ENCODE results near the gene LITAFD.

The LITAFD gene

DNA sequence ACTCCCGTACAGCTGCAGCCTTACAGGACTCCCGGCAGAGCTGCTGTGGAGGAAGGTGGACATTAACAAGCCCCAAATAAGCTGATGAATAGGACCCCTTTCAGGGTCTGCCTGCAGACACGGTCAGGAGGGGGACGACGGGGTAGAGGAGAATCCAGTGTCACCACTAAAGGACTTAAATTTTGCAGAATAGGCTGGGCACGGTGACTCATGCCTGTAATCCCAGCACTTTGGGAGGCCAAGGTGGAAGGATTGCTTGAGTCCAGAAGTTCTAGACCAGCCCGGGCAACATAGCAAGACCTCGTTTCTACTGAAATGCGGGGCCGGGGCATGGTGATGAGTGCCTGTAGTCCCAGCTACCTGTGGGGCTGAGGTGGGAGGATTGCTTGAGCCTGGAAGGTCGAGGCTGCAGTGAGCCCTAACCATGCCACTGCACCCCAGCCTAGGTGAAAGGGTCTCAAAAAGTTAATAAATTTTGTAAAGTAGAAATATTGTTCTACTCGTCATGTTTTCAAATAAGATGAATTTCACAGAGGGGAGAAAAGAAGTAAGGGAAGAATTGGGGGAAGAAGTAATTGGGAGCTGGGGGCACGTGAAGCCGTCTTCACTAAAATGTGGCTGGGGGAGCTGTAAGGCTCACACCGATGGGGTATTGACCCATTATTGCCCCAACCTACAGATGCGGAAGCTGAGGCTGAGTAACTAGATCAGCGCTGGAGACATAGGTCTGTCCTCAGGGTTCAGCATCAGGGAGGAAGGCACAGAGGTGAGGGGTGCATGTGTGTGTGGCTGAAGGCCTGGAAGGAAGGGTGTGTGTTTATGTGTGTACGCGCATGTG is 4.7 kb downstream of the LITAFD start:
- Histone ChIP-seq H2BK120ac (ENCODE audit: low read depth, low read length) (no peak overlapping the region), H3K4ac (ENCODE audit: low read depth, low read length) (no peak overlapping the region), H3K36me3 (ENCODE audit: control insufficient read depth, insufficient read depth, low read length) (peaks cover 7% of the 10 kb centered on the region), H3K27ac (ENCODE audit: low read depth, low read length) (no peak overlapping the region), H3K9ac (ENCODE audit: low read length) (no peak overlapping the region), H3K4me3 (ENCODE audit: low read length) (no peak overlapping the region), H3K79me1 (ENCODE audit: low read length) (no peaks in the 10 kb centered on the region), H2AK5ac (ENCODE audit: low read length) (no peak overlapping the region), H3K4me2 (ENCODE audit: low read length) (no peak overlapping the region), H3K56ac (ENCODE audit: low read length) (no peak overlapping the region), H3K79me2 (ENCODE audit: control insufficient read depth, insufficient read depth, low read length) (no peaks in the 10 kb centered on the region), H4K5ac (ENCODE audit: low read length) (no peak overlapping the region), H3K18ac (ENCODE audit: low read length) (no peak overlapping the region), H2BK15ac (replicated peaks; ENCODE audit: low read depth) (no peak overlapping the region), H3K4me1 (ENCODE audit: control insufficient read depth, low read depth, low read length) (no peaks in the 10 kb centered on the region), H2BK5ac (ENCODE audit: low read length) (no peak overlapping the region), H4K8ac (ENCODE audit: low read depth, low read length) (no peak overlapping the region), H3K23ac (ENCODE audit: low read length) (no peak overlapping the region), H3K27me3 (ENCODE audit: insufficient read depth, low read length, poor library complexity) (no peaks in the 10 kb centered on the region)
- DNase-seq: no peak
- WGBS (ENCODE audit: extremely low coverage, insufficient coverage, low lambda C conversion rate): no CpG with 5 or more reads among the region's 19 CpGs

DNA sequence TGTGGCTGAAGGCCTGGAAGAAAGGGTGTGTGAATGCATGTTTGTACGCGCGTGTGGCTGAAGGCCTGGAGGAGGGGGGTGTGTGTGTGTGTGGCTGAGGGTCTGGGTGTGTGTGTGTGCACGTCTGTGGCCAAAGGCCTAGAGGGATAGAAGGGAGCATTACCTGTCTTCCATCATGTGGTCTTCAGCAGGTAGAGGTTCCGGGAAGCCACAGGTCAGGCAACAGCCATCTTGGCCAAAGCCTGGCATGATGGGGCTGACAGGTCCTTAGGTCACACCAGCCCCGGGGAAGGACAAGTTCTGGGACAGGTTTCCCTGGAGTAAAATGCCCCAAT is 5.2 kb downstream of the LITAFD start:
- Histone ChIP-seq H3K9ac (ENCODE audit: low read length) (no peak overlapping the region), H2BK15ac (replicated peaks; ENCODE audit: low read depth) (no peak overlapping the region), H2AK5ac (ENCODE audit: low read length) (no peak overlapping the region), H3K4me3 (ENCODE audit: low read length) (no peak overlapping the region), H2BK120ac (ENCODE audit: low read depth, low read length) (no peak overlapping the region), H3K4me1 (ENCODE audit: control insufficient read depth, low read depth, low read length) (no peaks in the 10 kb centered on the region), H3K23ac (ENCODE audit: low read length) (no peak overlapping the region), H3K4ac (ENCODE audit: low read depth, low read length) (no peak overlapping the region), H3K36me3 (ENCODE audit: control insufficient read depth, insufficient read depth, low read length) (peaks cover 11% of the 10 kb centered on the region), H4K5ac (ENCODE audit: low read length) (no peak overlapping the region), H2BK5ac (ENCODE audit: low read length) (no peak overlapping the region), H3K18ac (ENCODE audit: low read length) (no peak overlapping the region), H3K79me2 (ENCODE audit: control insufficient read depth, insufficient read depth, low read length) (no peaks in the 10 kb centered on the region), H3K4me2 (ENCODE audit: low read length) (no peak overlapping the region), H3K56ac (ENCODE audit: low read length) (no peak overlapping the region), H4K8ac (ENCODE audit: low read depth, low read length) (no peak overlapping the region), H3K27me3 (ENCODE audit: insufficient read depth, low read length, poor library complexity) (no peaks in the 10 kb centered on the region), H3K27ac (ENCODE audit: low read depth, low read length) (no peak overlapping the region), H3K79me1 (ENCODE audit: low read length) (no peaks in the 10 kb centered on the region)
- WGBS (ENCODE audit: extremely low coverage, insufficient coverage, low lambda C conversion rate): no CpG with 5 or more reads among the region's 6 CpGs
- DNase-seq: no peak

DNA sequence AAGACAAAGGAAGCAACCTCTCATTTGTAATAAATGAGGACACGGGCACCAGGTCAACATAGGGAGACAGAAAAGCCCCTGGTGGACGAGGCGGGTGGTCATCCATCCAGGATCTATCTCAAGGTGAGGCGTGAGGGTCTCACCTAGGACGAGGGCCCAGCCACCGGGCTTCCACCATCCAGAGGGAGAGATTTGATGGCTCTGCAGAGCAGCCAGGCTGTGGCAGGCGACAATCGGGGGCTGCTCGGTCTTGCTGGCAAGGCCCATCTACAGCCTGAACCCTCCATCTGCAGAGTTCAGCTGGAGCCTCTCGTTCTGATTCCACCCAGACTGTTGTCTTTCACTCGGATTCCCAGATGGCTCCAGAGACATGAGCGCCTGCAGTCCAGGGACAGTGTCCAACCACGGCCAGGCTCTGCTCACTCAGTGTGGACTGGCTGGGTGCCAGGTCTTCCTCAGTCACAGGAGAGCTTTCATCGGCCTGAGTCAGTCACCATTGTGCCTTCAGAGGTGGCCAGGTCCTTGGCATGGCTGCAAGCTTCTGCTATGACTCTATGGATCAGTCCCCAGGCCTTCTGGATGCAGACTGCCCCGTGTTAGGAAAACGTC is 5.9 kb downstream of the LITAFD start:
- Histone ChIP-seq H3K4ac (ENCODE audit: low read depth, low read length) (no peak overlapping the region), H3K4me3 (ENCODE audit: low read length) (no peak overlapping the region), H3K18ac (ENCODE audit: low read length) (no peak overlapping the region), H3K79me2 (ENCODE audit: control insufficient read depth, insufficient read depth, low read length) (no peaks in the 10 kb centered on the region), H3K23ac (ENCODE audit: low read length) (no peak overlapping the region), H3K27ac (ENCODE audit: low read depth, low read length) (no peak overlapping the region), H3K9ac (ENCODE audit: low read length) (no peak overlapping the region), H3K56ac (ENCODE audit: low read length) (no peak overlapping the region), H2BK5ac (ENCODE audit: low read length) (no peak overlapping the region), H2AK5ac (ENCODE audit: low read length) (no peak overlapping the region), H2BK15ac (replicated peaks; ENCODE audit: low read depth) (no peak overlapping the region), H3K4me2 (ENCODE audit: low read length) (no peak overlapping the region), H3K79me1 (ENCODE audit: low read length) (no peaks in the 10 kb centered on the region), H4K8ac (ENCODE audit: low read depth, low read length) (no peak overlapping the region), H2BK120ac (ENCODE audit: low read depth, low read length) (no peak overlapping the region), H3K4me1 (ENCODE audit: control insufficient read depth, low read depth, low read length) (no peaks in the 10 kb centered on the region), H3K36me3 (ENCODE audit: control insufficient read depth, insufficient read depth, low read length) (peaks cover 11% of the 10 kb centered on the region), H4K5ac (ENCODE audit: low read length) (no peak overlapping the region), H3K27me3 (ENCODE audit: insufficient read depth, low read length, poor library complexity) (no peaks in the 10 kb centered on the region)
- no CpG with 5 or more reads among the region's 16 CpGs for WGBS (ENCODE audit: extremely low coverage, insufficient coverage, low lambda C conversion rate)
- DNase-seq: no peak

DNA sequence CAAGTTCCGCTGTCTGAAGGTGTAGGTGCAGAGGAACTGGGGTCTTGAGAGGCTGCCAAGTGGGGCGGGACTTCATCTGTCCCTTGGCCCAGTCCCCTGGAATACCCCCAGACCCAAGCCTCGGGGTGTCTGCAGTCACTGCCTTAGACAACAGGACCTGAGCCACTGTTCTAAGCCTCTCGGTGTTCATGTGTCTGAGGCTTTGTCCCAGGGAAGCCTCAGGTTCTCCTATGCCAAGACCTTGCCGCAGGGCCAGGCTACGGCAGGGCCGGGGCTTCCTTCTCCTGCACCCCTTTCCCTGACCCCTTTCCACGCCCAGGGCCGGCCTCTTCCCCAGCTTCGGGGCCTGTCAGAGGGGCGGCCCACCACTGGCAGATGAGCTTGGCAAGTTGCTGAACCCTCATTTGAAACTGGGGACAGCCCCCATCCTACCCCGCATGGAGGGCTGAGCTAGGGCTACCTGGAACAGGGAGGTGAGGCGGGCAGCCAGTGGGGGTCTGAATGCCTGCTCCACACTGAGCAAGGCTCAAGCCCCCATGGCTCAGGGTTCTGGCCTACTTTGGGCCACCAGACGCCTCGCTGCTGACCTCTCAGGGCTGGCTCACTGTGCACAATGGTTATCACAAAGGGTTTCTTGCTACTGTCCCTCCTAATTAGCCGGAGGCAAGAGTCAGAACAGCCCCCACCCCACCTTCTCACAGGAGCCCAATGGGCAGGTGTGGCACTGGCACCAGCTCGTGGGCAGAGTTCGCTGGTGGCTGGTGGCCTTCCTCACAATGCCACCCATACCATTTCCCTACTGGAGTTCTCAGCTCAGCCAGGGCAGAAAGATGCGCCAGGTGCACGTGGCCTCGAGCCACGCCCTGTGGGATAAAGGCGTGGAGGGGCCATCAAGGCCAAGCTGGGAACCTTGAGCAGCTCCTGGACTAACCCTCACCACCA is 7.1 kb downstream of the LITAFD start:
- no CpG with 5 or more reads among the region's 23 CpGs for WGBS (ENCODE audit: extremely low coverage, insufficient coverage, low lambda C conversion rate)

DNA sequence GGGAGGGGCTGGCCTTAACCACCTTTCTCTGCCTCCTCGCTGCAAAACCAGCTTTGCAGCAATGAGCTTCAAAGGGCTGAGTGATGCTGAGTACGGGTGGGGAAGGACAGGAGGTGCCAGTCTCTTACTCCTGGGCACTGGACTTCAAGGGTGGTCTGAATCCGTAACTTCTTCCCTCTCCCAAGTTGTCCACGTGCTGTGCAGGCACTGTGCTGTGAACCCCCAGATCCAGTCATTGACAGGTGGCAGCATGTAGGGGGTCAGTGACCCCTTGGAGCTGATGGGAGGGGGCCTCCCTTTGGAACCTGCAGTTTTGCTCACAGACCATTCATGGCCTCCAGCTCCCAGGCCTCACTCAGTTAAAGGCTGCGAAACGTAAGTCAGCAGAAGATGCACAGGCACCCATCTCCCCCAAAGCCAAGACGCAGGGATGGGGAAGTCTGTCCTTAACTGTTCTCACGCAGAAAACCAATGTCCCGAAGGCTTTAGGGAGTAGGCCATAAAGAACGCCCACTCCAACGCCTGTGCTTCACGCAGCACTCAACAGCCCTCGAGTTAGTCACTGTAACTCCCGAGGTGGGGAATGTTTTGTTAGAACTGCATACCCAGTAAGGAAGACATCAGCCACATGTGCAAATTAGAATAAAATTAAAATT is 7.9 kb downstream of the LITAFD start:
- Histone ChIP-seq H2BK120ac (ENCODE audit: low read depth, low read length) (no peak overlapping the region), H3K4me2 (ENCODE audit: low read length) (no peak overlapping the region), H3K56ac (ENCODE audit: low read length) (no peak overlapping the region), H3K36me3 (ENCODE audit: control insufficient read depth, insufficient read depth, low read length) (peaks cover 26% of the 10 kb centered on the region), H3K4me3 (ENCODE audit: low read length) (no peak overlapping the region), H3K23ac (ENCODE audit: low read length) (no peak overlapping the region), H3K4me1 (ENCODE audit: control insufficient read depth, low read depth, low read length) (no peaks in the 10 kb centered on the region), H3K27ac (ENCODE audit: low read depth, low read length) (no peak overlapping the region), H3K79me1 (ENCODE audit: low read length) (no peaks in the 10 kb centered on the region), H2BK15ac (replicated peaks; ENCODE audit: low read depth) (no peak overlapping the region), H3K27me3 (ENCODE audit: insufficient read depth, low read length, poor library complexity) (no peaks in the 10 kb centered on the region), H2BK5ac (ENCODE audit: low read length) (no peak overlapping the region), H3K18ac (ENCODE audit: low read length) (no peak overlapping the region), H4K8ac (ENCODE audit: low read depth, low read length) (no peak overlapping the region), H2AK5ac (ENCODE audit: low read length) (no peak overlapping the region), H4K5ac (ENCODE audit: low read length) (no peak overlapping the region), H3K79me2 (ENCODE audit: control insufficient read depth, insufficient read depth, low read length) (no peaks in the 10 kb centered on the region), H3K9ac (ENCODE audit: low read length) (no peak overlapping the region), H3K4ac (ENCODE audit: low read depth, low read length) (no peak overlapping the region)
- no CpG with 5 or more reads among the region's 14 CpGs for WGBS (ENCODE audit: extremely low coverage, insufficient coverage, low lambda C conversion rate)
- no peak for DNase-seq

More for the DNA sequence above, 7.1 kb downstream of the LITAFD start:
- no peak overlapping the region for H3K4ac ChIP-seq (ENCODE audit: low read depth, low read length)
- no peak overlapping the region for H4K8ac ChIP-seq (ENCODE audit: low read depth, low read length)
- H2AK5ac ChIP-seq (ENCODE audit: low read length): no peak overlapping the region
- no peak overlapping the region for H3K4me3 ChIP-seq (ENCODE audit: low read length)
- no peaks in the 10 kb centered on the region for H3K79me2 ChIP-seq (ENCODE audit: control insufficient read depth, insufficient read depth, low read length)
- no peak overlapping the region for H2BK120ac ChIP-seq (ENCODE audit: low read depth, low read length)
- DNase-seq: no peak
- H3K18ac ChIP-seq (ENCODE audit: low read length): no peak overlapping the region
- H3K27ac ChIP-seq (ENCODE audit: low read depth, low read length): no peak overlapping the region
- no peaks in the 10 kb centered on the region for H3K27me3 ChIP-seq (ENCODE audit: insufficient read depth, low read length, poor library complexity)
- H3K23ac ChIP-seq (ENCODE audit: low read length): no peak overlapping the region
- H3K36me3 ChIP-seq (ENCODE audit: control insufficient read depth, insufficient read depth, low read length): peaks cover 19% of the 10 kb centered on the region
- no peak overlapping the region for H2BK15ac ChIP-seq (replicated peaks; ENCODE audit: low read depth)
- H3K4me1 ChIP-seq (ENCODE audit: control insufficient read depth, low read depth, low read length): no peaks in the 10 kb centered on the region
- H3K9ac ChIP-seq (ENCODE audit: low read length): no peak overlapping the region
- H2BK5ac ChIP-seq (ENCODE audit: low read length): no peak overlapping the region
- no peak overlapping the region for H4K5ac ChIP-seq (ENCODE audit: low read length)
- H3K79me1 ChIP-seq (ENCODE audit: low read length): no peaks in the 10 kb centered on the region
- H3K4me2 ChIP-seq (ENCODE audit: low read length): no peak overlapping the region
- H3K56ac ChIP-seq (ENCODE audit: low read length): no peak overlapping the region

All from mesendoderm (in vitro differentiated cells).